ENCODE data around the gene PTPRZ1.

PTPRZ1 gene

DNA sequence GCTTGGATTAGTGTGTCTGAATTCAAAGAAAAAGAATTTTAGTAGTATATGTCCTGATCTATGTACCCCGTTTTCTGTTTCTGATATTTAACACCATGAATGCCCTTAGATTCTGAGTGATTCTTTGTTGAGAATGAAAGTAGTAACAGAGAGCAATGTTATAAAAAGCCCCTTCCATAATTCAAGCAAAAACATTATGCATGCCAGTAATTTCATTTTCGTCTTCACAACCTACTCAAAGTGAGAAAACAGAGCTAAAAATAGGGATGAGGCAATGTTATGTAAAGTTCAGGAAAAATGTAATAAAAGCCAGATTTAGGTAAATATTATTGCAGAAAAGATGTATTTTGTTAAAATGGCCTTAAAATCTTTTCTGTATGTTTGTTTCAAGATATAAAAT lies 28.1 kb downstream of the PTPRZ1 start:
- no peak for DNase-seq

DNA sequence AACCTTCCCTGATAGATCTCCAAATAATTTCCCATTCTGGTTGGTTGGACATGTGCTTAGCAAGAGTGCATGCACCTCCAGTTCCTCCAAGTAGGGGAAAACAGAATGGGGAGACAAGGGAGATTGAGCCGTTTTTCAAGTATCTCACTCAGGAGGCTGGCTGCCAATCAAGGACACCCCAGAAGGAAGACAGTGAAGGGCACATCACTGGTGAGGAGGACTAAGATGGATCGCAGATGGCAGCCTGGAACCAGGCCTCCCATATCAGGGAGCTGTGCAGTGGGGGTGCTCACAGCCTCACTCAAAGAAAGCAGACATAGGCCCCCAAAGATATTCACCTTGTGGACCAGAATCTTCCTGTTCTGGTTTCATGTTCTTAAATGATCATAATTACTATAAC lies 31.2 kb downstream of the PTPRZ1 start:
- no peak for DNase-seq

DNA sequence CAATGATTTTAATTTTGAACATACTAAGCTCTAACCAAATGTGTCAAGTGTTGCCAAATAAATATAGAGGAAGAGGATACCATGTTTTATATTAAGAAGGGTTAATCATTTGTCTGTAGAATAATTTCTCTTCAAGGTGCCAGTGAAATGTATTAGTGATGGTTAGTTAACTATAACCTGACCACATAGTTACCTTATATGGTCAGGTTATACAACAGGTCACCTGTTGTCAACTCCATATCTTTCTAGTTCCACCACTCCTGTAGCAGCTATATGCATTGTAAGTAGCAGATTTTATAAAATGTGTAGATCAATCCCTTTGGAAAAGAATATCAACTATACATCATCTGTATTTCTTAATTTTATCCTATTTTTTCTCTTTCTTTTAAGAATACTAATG lies 35.1 kb downstream of the PTPRZ1 start:
- no peak for DNase-seq

DNA sequence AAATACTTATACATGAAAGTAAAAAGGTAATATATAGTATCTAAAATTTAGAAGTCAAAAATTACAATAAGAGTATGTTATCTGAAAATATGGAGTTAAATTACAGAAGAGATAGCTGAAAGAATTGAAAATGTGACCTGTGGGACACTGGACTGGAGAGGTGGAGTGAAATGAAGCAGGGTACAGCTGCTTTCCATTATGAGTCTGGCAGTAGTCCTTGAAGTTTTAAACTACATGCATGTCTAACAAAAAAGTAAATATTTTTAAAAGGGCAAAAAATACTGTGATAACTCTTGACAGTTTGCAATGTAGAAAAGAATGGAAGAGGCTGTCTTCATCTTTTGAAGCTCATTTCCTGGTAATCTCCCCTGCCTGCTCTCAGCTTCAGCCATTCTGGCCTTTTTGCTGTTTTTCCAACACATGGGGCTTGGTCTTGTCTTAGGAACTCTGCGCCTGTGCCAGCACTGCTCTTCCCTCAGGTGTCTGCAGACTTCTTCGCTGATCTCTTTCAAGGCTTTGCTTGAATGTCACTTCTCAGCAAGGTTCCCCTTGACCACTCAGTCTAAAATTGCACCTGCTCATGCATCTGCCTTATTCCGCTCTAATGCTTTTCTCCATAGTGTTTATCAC lies 36.9 kb downstream of the PTPRZ1 start:
- no peak for DNase-seq

DNA sequence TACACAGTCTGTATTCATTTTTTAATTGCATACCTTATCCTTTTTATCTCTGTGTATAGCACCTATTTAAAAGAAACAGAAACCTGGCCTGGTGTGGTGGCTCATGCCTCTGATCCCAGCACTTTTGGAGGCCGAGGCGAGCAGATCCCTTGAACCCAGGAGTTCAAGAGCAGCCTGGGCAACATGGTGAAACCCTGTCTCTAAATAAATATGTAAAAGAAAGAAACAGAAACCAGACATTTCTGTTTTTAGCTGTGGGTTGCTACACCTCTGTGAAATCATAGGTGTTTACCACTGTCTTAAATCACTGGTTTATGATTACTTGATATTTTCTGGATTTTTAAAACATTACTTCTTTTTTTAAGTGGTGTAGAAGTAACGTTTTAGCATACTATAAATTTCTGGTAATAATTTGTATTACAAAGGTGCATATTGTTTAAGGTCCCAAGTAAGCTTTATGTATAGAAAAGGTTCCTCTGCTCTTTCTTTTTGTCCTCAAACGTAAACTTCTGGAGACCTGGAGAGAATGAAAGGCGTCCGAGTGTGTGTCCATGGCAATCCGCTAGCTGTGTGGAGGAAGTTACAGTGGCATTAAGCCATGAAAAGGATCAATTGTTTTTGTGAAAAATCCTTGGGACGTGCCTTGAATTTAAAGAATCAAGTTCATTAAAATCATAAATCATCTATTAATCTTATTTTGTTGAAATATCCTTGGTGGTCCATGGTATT lies 41.1 kb downstream of the PTPRZ1 start:
- DNase-seq: no peak

DNA sequence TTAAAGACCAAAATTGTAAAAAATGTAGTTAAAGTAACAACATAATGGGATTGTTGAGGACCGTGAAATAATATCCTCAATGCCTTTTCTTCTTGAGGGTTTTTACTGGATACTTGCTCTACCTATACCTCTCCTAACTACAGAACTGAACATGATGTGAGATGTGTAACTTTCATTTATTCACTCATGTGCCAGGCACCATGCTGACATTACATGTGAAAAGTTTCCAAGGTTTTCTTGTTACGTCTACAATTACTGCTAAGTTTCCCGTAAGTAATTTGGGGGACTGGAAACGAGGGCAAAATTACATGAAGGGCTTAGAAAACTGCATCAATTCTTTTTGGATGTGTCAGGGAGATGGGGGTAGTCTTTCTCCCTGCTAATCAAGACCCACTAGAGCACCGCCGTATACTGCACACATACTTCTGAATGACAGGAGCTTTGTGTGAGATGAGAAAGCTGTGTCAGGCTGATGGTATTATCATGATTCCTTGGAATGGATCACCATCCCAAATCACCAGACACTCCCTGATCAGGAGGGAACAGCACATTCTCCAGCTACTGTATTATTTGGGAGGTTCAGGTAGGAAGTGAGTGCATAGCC lies 41.8 kb downstream of the PTPRZ1 start:
- DNase-seq: no peak

DNA sequence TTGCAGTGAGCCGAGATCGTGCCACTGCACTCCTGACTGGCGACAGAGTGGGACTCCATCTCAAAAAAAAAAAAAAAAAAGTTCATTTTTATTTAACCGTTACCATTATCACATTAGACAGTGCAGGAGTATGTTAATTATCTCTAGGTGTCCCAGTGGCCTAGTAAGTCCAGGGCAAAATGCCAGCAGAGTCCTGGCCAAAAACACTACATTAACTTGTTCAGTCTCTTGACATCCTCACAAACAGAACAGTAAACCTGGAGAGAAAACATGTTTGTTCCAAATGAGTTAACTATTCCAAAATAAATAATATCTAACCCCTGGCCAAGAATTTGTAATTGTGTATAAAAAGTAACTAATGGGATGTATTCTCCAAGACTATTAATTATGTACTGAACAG lies 43.2 kb downstream of the PTPRZ1 start:
- DNase-seq: no peak

DNA sequence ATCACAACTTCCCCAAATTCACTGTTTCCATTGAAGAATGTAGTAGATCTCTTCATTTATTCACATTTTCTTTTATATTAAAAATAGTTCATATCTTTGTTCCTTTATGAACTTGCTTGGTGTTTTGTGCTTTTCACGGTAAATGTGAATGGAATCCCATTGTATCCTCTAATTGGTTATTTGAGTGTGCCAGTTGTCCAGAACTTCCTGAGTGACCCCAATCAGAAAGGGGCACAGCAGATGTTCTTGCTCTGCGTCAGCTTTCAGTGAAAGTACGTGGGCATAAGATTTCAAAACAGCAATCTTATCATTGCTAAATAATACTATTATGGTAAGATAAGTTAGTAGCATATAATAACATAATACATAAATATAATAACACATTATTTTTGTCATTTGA lies 47.0 kb downstream of the PTPRZ1 start:
- DNase-seq: no peak

DNA sequence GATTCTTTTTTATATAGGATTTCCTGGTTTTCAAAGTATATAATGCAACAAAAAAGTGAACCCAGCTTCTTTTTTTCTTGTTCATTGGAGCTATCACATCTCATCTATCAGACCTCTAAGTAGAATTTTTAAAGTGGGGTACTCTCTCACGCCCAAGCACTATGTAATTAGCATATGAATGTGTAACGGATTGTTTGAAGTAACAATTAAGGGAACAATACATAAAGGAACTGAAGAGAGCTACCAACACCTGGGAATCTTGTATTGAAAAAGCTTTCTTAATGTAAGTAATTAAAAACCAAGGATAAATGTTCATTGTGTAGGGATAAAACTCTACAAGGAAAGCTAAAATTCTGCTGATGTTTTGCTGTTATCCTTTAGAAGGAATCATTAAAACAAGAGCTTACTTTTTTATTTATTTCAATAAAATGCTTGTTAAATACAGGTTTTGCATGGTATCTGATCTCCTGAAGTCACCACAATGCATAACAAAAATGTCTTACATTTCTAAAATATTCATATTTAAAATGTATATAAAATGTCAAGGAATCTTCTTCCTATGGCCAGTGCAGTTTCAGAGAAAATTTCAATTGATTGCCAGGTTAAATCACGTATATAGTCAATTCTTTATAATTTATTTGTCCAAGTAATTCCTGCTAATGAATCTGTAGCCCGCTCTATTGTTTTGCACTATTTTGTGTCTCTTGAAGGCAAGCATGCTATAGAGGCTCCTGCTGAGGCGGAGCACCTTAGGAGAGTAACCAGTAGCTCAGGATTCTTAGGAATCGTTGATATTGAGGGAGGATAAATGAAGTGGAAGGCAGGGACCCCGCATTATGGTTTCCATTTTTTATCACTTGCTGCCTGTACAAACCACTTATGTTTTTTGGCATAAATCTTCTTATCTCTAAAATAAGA lies 51.6 kb downstream of the PTPRZ1 start:
- no peak for DNase-seq

DNA sequence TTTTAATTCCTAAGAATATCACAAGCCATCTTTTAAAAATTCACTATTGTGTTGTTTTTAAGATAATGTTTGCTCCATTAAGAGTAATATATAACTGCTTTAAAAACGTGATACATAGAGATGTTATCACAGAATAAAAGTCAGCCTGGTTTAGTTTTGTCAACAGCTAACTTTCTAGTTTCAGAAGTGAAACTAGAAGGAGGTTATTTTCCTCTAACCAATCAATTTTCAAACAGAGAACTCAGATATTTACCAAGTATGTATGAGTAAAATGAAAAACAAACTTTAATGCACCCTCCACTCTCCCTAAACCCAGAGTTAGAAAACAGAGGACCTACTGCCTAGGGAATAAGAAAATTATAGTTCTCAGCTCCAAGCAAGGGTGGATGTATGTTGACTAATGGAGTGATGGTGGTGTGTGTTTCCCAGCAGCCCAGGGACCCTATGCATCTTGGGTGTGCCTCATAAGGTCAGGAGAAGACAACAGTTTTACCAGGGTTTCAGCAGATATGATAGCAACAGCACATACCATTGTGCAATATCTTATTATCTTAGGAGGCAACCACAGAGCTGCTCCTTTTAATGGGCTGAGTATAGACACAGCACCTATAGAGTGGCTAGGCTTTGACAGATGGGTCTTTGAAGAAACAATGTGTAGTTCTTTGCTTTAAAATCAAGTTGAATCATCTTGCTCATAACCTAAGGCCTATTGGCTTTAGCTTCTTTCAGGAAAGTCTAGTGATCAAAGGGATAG lies 58.4 kb downstream of the PTPRZ1 start:
- DNase-seq: no peak

DNA sequence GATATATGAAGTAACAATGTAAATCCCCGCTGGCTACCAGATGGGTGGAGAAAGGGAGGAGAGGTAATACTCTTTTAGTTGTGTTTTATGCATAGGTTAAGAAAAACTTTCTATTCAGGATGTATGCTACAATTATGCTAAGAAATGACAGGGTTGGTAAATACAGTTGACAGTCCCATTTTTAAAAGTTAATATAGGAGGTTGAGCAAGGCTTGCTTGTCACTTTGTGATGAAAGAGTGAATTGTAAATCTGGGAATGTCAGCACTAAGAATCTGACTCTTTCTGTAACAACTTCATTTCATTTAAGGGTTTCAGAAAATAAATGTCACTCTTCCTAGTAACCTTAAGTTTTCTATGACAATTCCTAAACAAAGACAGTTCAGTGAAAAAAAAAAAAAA lies 59.8 kb downstream of the PTPRZ1 start:
- no peak for DNase-seq

DNA sequence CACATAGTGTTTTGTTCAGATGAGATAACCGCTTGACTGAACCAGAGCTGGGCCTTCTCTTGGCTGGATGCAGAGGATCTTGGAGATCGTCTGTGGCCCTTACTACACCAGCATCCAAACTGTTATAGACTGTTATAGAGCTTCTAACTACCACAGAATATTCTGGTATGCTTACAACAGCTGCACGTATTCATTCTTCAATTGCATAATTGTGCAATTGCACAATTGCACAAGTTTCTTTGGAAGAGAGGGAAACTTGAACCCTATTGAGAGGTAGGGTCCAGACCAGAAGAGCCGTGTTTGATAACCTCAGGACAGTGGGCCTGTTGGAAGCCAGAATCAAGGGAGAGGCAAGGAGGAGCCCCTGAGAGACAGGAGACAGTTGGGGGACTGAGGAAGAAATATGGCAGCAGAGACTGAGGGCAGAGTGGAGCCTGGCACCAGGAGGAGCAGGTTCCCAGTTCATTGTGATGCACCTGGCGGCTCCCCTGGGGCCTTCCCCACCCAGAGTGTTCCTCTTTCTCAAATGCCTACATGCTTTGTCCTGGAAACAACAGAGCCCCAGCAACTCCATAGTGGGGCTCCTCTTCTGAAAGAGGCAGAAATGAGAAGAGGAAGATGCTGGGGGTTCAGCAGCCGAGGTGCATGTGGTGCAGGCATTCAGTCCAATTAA lies 64.1 kb downstream of the PTPRZ1 start:
- DNase-seq: no peak

DNA sequence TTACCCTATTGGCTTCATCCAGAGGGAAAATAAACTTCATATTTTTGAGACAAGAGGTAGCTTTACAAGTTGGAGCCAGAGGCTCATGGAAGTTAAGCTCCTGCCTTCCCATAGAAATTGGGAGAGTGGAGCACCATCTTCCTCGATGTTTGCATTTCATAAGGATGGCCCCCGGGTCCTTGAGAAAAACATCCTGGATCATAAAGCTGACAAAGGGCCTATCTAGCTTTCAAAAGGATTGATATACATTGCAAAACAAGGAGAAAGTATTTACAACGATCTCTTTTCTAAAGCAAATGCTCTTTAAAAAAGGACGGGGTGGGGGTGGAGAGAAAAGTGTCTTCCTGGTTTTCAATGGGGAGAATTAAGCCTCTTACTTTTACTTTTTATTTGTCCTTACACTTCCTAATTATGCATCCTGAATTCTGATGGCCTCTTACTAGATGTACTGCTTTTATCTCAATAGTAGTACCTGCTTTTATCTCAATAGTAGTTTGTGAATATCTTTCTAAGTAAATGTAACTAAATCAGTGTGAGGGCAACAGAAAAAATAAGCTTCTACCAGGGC lies 65.6 kb downstream of the PTPRZ1 start:
- DNase-seq: no peak

DNA sequence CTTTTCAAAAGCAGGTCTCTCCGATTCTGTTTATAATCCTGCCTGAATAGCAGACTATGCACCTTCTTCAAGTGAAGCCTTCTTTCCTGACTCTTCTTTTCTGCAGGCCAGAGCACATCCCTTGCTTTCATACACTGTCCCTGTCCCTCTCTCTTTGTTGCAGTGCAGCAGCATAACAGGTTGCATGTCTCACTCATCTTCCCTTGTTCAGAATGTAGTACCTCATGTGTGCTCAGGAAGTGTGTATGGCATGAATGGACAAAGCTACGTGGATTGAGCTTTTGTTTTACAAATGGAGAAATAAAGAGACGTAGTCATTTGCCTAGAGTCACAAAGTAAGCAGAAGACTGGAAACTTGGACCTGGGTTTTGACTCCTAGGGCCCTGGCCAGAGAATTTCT lies 68.0 kb downstream of the PTPRZ1 start:
- no peak for DNase-seq

DNA sequence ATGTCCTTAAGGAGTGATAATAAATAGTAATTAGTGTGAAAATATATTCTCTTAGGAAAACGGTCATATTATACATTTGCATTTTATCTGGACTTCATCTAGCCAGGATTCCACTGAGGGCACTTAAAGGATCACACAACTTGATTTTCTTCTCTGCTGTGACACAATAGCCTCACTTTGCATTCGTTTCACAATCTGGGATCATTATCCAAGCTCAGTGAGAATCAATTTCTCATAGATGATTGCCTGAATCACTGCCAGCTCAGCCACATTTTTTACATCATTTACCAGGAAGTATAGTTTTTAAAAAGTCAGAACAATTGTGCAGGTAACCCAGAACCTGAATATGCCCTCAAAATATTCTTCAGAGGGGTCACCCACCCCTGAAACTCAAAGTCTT lies 68.9 kb downstream of the PTPRZ1 start:
- no peak for DNase-seq

DNA sequence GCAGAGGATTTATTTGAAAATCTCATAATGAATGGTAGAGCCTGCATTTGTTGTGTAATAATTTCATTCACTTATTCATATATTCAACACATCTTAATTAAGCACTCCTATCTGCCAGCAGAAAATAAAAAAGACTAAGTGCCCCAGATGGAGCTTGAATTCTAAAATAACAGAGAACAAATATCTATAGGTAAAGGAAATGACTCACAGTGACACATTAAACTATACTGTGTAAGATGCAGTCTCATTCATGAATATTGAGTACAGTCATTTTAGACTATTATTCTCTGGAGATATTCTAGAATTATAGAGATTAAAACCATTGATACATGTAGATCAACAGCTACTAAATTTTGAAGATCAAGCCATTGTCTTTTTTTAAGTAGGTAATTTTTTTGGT lies 72.1 kb downstream of the PTPRZ1 start:
- DNase-seq: no peak

DNA sequence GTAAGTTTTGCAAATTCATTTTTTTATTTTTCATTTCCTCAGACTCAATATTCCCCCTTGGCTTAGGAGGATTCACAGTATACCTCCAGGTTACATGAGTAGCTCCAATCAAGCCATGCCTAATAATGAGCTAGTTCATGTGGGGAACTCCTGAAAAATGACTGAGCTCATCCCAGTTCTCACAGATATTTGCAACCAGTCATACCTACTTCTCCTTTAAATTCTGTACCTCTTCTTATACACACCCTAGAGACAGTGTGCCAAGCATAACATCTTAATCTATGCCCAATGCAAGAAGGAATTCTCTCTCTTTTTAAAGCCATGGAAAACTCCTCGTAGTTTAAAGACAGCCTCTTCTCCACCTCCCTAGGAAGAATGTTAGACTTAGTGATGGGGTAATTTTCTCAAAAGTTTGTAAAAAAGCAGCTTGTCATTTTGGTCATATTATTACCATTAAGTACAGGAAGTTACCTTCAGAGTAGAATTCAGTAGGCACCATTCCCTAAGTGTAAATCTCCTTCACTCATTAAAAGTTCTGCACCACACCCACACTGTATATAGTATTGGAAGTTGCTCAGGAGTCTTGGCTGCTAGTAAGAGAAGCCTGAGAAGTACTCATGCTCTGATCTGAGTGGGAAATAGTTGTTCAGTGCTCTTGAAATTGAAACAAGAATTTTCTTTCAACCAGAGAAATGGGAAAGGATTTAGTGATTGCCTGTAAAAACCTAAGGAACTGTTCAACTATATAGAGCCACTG lies 72.7 kb downstream of the PTPRZ1 start:
- DNase-seq: no peak

DNA sequence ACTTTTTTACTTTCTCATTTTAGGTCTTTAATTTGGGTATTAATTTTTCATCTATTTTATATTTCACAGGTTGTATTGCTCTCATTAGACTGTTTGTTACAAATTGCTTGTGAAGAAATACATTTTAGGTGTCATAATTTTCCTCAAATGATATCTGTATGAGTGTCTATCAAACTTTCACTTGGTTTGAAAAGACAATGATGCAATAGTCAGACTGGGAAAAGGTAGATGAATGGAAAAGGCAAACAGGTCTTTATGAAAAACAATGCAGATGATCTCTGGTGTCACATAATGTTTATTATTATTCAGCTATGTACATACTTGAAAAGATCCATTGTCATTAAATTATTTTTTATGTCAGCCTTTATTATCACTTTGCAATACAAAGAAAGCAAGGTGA lies 80.2 kb downstream of the PTPRZ1 start:
- DNase-seq: no peak

DNA sequence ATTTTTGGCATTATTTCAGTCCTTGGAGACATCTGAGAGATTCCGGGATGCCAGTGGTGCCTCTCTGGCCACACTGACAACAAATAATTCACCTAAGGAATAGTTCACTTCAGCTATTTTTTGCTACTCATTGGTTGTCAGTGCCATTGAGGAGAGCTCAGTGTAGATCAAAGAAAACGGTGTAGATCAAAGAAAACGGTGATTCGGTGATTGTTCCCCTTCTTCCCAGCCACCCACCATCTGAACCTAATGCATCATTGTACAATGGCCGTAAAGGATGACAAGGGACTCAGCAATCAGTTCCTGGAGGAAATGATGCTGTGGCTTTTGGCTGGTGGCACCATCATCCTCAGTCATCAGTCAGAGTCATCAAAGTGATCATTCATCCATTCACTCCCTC lies 80.6 kb downstream of the PTPRZ1 start:
- no peak for DNase-seq

DNA sequence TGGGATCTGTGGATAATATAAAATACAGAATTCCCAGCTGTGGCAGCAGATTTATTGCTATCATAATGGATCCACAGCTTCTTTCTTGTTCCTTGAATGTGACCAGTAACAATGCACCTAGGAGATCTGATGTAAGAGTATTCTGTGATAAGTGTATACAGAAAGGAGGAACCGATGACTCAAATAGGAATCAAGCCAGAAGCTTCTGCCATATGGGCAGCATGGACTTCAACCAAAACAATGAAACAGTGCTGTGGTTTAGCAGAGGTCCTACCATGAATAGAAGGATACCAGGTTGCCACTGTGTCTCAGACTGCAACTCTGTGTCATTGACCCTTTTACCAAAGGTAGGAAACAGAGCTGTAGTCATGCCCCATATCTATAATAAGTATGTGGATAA lies 81.8 kb downstream of the PTPRZ1 start:
- no peak for DNase-seq

DNA sequence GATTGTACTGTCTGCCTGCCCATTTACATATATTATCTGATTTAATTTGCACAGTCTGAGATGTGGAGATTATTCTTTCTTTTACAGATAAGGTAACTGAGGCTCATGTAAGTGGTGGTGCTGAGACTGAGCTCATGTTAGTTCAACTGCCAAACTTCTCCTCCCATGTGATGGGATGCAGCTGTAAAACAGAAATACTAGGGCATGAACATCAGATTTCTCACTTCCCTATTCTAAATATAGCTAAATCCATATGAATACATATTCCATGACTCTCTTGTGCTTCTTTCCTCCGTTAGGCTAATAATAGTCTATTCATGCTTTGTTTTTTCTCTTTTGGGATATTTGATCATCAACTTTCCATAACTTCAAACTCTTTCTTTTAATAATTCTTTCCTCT lies 84.7 kb downstream of the PTPRZ1 start:
- DNase-seq: no peak
